Nephron progenitor cell (in vitro differentiated cells): ENCODE data around the gene HCFC1.

Experiments used
- DNase-seq: peaks from one replicate; pipeline ENCODE4 v3.0.0; 2021
- H3K27ac Mint-ChIP-seq: 2 replicates; pipeline ENCODE4 v1.8.0; 2021; ENCODE audit warnings: mild to moderate bottlenecking, moderate library complexity, mixed read lengths
- H3K27me3 Mint-ChIP-seq: 2 replicates; pipeline ENCODE4 v1.8.0; 2021; ENCODE audit warnings: mild to moderate bottlenecking, low read depth, mixed read lengths; ENCODE audit not compliant: poor library complexity
- H3K36me3 Mint-ChIP-seq: 2 replicates; pipeline ENCODE4 v1.8.0; 2021; ENCODE audit warnings: low read depth, mixed read lengths
- H3K4me1 Mint-ChIP-seq: 2 replicates; pipeline ENCODE4 v1.8.0; 2021; ENCODE audit warnings: mixed read lengths
- H3K4me3 Mint-ChIP-seq: 2 replicates; pipeline ENCODE4 v1.8.0; 2021; ENCODE audit warnings: mild to moderate bottlenecking, moderate library complexity, mixed read lengths
- H3K9me3 Mint-ChIP-seq: 2 replicates; pipeline ENCODE4 v1.8.0; 2021; ENCODE audit warnings: mild to moderate bottlenecking, moderate library complexity, mixed read lengths
- CTCF ChIP-seq: fragments of 200-600 bp; sonication (generic); IDR thresholded peaks from 2 replicates; pipeline ENCODE4 v1.5.0; 2021; ENCODE audit warnings: antibody characterized with exemption

The HCFC1 gene

GRCh38 chrX:153972368-153973126 lies 929 bp upstream of the HCFC1 start, which contains the start of gene TMEM187:
Gene TMEM187, plus strand, starts transcription at chrX:153972754. Its CDS starts 9,309 bp downstream, at chrX:153982063.
- Mint-ChIP-seq H3K36me3 (peaks cover 3% of the 10 kb centered on the region), H3K27ac (peak within 1 kb of the TSS; percentile 100), H3K4me3 (peak within 1 kb of the TSS; percentile 100), H3K4me1 (peaks cover 44% of the 10 kb centered on the region), H3K27me3 (no peaks in the 10 kb centered on the region), H3K9me3 (peaks cover 9% of the 10 kb centered on the region)
- no peak for TF ChIP-seq CTCF
- peak; percentile 91 for DNase-seq

- Mint-ChIP-seq H3K36me3 (peaks cover 5% of the 10 kb centered on the region), H3K4me1 (peaks cover 59% of the 10 kb centered on the region)
Observed at GRCh38 chrX:153971124-153971449, 531 bp downstream of the HCFC1 start.

GRCh38 chrX:153970357-153971123 lies 1.1 kb downstream of the HCFC1 start:
- H3K9me3 Mint-ChIP-seq: no peaks in the 10 kb centered on the region
- peaks cover 3% of the 10 kb centered on the region for H3K27me3 Mint-ChIP-seq
- H3K27ac Mint-ChIP-seq: peak overlapping the region; percentile 100
- peak overlapping the region; percentile 100 for H3K4me3 Mint-ChIP-seq
- peaks cover 5% of the 10 kb centered on the region for H3K36me3 Mint-ChIP-seq
- DNase-seq: peak; percentile 54
- H3K4me1 Mint-ChIP-seq: peaks cover 64% of the 10 kb centered on the region
- no peak for TF ChIP-seq CTCF

More at GRCh38 chrX:153971124-153971449, 531 bp downstream of the HCFC1 start:
- H3K27me3 Mint-ChIP-seq: peaks cover 3% of the 10 kb centered on the region
- peak overlapping the region; percentile 100 for H3K27ac Mint-ChIP-seq
- peak; percentile 84 for DNase-seq
- peaks cover 4% of the 10 kb centered on the region for H3K9me3 Mint-ChIP-seq
- peak overlapping the region; percentile 100 for H3K4me3 Mint-ChIP-seq
- TF ChIP-seq CTCF: no peak

GRCh38 chrX:153969904-153970356 lies 1.7 kb downstream of the HCFC1 start:
- H3K9me3 Mint-ChIP-seq: no peaks in the 10 kb centered on the region
- H3K4me3 Mint-ChIP-seq: peak overlapping the region; percentile 100
- H3K36me3 Mint-ChIP-seq: peaks cover 7% of the 10 kb centered on the region
- peaks cover 64% of the 10 kb centered on the region for H3K4me1 Mint-ChIP-seq
- peak overlapping the region; percentile 100 for H3K27ac Mint-ChIP-seq
- TF ChIP-seq CTCF: no peak
- peaks cover 3% of the 10 kb centered on the region for H3K27me3 Mint-ChIP-seq
- no peak for DNase-seq

- TF ChIP-seq CTCF: no peak
- H3K9me3 Mint-ChIP-seq: no peaks in the 10 kb centered on the region
- peak overlapping the region; percentile 100 for H3K4me3 Mint-ChIP-seq
- peak; percentile 42 for DNase-seq
- H3K27me3 Mint-ChIP-seq: peaks cover 3% of the 10 kb centered on the region
- peaks cover 10% of the 10 kb centered on the region for H3K36me3 Mint-ChIP-seq
- H3K4me1 Mint-ChIP-seq: peaks cover 58% of the 10 kb centered on the region
- H3K27ac Mint-ChIP-seq: peak overlapping the region; percentile 100
Observed at GRCh38 chrX:153969125-153969903, 2.3 kb downstream of the HCFC1 start.
